Esophagus squamous epithelium (tissue), 4 donors: Measurements from ENCODE around the gene ARMS2.

Experiments
- CTCF ChIP-seq, 6 experiments: fragments of 450-650 bp in 4 of 6; fragments of 200-600 bp in 2 of 6; sonication (generic) in 2 of 6; IDR thresholded peaks; one replicate each; pipeline ENCODE4 v1.5.1; 2016 to 2019; ENCODE audit warnings: antibody characterized with exemption in 6 of 6, mild to moderate bottlenecking in 4 of 6, moderate library complexity in 4 of 6
- POLR2A ChIP-seq, 4 donors: fragments of 450-650 bp; IDR thresholded peaks; one replicate each; pipeline ENCODE4 v1.6.1; 2017; ENCODE audit warnings: antibody characterized with exemption in 4 of 4, mild to moderate bottlenecking in 4 of 4, moderate library complexity in 3 of 4

GRCh38 chr10:122473116-122473515 is 18.7 kb downstream of the ARMS2 start:
- TF ChIP-seq CTCF (IDR thresholded peaks at IDR 0.05), result no peak
- no peak for TF ChIP-seq POLR2A (IDR thresholded peaks at IDR 0.05)
